NCI-H774 (cell line): ENCODE data around the gene PXDC1.
A peak's percentile ranks its signal among the peaks of the same experiment; 100 is the strongest.

Experiments used
- DNase-seq: peaks from one replicate; lab custom pipeline; 2025; lab: John Stamatoyannopoulos, UW

Gene PXDC1

DNA sequence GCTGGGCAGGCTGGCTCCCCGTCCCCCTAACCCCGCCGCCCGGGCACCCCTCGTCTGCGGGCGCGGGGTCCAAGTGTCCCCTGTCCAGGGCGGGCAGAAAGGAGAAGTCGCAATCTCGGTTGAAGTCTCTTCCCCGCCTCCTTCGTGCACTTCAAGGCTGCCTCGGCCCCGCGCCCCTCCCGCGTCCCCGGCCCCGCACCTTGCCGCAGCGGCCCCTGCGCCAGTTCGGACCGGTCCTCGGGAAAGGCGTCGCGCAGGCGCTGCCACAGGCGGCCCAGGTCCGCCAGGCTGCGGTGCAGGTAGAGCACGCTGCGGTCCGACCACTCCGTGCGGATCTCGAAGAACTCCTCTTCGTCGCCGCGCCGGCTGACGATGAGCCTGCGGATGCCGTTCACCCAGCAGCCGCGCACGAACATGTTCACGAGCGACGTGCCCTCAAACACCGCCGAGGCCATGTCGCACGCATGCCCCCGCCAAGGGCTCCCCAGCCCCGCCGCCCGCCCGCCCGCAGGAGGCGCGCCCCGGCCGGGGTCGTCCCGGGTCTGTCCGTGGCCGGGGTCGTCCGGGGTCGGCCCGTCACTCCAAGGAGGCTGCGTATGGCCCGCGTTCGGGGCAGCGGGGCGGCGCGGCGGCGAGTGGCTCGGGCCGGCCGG, at the start of gene PXDC1:
TSS of gene PXDC1 (minus strand) at position 637 of the 653 bp plus-strand sequence. CDS start at position 455, 182 bp downstream.
- DNase-seq: no peak

DNA sequence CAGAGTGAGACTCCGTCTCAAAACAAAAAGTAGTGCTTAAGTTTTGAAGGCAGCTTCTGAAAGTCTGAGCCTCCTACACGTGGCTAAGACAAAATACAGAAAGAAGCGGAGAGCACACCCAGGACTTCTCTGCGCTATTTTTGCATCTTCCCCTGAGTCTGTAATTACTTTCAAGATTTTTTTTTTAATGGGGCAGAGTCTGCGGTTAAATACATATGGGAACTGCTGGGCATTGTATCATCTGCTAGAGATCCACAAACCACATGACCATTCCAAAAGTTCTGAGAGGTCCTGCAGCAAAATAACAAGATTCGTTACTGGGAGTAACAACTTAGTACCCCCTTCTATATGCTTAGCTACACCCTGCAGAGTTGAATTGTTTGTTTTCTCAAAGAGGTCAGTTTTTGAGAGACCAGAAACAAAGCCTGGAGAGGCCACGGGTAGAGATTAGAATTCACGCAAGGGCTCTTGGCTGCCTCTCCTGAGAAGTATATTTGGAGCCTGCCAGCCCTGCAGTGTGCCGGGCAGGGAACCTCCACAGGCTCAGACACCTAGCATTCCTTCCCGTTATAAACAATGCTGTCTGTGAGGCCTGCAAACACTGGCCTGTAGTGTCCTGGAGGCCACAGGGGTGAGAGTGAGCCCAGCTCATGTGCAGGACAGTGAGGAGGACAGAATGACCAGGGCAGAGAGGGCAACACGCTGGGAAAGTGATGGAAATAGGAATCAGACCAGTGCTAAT, 49.5 kb upstream of the PXDC1 start:
- no peak for DNase-seq

GRCh38 chr6:3799719-3800118, 48.2 kb upstream of the PXDC1 start:
- DNase-seq: no peak

DNA sequence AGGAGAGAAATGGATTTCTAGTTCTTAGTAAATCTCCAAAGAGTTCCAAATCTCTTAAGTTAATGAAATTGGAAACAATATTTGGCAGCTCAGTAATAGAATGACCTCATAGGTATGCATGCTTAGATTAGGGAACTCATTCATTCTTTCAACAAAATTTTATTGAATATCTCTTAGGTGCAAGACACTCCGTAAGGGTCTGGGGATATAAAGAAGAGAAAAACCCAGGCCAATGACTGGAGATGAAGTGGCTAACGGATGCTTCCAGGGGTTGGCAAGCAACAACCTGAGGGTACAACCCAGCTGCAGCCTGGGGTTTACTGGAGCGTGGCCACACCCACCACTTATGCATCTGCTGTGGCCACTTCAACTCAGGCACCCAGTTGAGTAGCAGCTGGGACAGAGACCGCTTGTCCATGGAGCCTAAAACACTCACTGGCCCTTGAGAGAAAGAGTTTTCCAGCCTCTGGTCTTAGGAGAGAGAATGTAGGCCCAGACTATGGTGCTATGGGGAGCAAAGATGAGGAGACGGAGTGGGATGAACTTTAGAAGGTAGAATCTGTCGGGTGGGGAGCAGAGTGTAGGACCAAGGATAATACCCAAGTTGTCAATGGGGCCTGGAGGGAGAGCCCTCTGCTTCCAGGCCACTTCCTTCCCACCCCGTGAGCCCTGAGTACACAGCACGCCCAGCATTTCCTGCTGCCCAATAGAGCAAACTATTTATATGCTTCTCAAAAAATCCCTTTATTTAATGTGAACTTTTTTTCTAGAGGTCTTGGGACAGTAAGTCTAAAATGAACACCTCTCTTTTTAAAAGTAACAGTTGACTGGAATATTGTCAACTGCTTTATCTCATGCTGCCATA, 46.8 kb upstream of the PXDC1 start:
- DNase-seq: peak; percentile 59

DNA sequence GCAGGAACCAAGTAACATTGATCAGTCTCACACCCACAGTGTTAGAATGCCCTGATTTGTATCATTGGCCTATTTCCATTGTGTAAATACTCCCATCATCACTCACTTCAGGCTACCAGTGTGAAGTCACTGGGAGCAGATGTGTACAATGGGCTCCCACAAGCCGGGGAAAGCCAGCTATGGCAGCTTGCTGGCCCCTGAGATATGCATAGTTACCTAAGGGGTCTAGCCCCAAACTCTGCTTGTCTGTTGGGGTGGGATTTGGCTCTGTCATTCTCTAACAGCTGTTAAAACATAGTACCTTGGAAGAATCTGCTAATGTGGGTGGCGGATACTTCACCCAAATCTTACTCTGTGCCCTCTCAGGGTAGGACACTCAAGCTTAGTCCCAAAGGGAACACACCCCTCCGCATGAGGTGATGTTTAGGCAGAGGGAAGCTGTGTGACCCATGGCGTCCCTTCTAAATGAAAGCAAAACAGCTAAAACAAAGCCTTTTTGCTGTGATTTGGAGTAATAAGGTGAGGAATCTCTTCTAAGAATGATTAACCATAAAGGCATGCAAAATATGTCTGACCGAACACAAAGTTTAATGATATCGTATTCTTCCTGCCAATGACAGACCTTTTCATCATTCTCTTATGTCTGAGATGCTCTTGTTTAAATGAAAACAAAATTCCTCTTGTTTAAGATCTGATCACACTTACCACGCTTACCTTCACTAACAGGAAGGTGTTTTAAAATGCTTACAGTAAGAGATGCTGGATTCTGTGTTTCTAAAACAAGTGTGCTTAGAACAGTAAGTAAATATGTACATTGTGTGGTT, 45.9 kb upstream of the PXDC1 start:
- no peak for DNase-seq

DNA sequence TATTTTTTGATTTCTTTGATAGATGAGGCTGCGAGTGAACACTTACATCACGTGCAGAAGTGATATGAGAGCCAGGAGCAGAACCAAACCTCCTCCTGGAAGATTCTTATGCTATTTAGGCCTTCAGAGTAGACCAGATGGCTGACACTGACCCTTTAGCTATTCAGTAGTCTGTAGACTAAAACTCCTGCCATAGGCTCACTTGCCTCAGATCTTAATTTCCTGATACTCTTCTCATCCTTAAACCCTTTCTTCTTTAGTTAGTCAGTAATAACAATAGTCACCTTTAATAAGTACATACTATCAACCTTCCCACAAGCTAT, 45.2 kb upstream of the PXDC1 start:
- DNase-seq: no peak

GRCh38 chr6:3795836-3796718, 44.6 kb upstream of the PXDC1 start:
- peak; percentile 70 for DNase-seq

DNA sequence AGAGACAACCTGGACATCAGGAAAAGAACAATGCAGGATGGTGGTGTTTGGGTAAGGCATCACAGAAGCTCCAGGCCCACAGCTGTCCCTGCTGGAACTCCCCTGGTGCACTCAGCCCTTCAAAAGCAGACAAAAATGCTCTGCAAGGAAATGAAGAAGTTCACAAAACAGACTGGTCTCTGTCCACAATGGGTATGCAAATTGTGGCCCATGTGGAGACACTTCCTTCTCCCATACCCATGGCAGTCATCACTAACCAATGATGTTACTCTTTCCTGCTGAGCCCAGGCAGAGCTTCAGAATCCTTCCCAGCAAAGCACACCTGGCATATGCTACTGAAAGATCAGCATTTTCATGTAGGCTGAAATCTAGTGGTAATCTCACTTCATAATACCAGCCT, 42.6 kb upstream of the PXDC1 start:
- DNase-seq: no peak

DNA sequence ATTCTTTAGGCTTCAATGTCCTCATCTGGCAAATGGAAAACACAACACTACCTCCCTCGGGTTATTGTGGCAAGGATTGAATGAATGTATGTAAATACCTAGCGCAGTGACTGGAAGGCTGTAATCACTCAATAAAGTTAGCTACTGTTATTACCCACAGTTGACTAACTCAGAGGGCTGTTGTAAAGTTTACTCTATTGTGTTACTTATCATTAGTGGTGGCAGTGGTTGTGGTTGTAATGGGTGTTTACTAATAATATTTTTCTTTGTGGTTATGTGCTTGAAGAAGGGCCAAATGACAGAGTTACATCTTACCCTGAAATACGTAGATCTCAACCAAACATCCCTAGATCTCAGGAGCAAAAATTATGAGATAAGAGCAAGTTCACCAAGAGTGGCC, 42.0 kb upstream of the PXDC1 start:
- no peak for DNase-seq

DNA sequence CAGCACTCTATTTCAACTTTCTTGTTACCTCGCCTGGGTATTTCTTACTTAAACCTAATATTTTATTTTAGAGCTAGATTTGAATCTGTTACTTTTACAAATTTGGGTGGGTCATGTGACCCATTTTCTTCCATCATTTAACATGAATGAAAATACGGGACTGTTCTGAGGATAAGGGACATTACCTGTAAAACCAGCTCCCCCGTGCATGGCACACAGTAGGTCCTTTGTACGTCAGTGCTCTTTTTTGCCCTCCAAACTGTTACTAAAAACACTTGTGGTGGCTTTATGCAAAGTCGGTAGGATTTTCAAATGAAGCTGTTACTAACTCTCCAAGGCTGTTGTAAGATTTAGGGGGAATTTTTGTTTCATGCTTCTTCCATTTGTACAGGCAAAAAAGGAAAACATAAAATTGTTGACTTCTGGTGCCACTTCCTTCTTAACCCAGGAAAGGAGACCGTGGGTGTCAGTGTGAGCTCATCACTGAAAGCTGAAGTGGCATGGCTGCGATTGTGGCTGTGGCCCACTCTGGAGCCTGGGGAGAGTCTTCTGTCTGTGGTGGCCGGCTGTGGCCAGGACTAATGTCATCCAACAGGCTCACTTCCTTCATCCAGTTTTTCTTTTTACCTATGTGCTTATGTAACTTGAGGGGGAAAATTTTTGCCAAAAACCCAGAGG, 40.2 kb upstream of the PXDC1 start:
- DNase-seq: no peak

DNA sequence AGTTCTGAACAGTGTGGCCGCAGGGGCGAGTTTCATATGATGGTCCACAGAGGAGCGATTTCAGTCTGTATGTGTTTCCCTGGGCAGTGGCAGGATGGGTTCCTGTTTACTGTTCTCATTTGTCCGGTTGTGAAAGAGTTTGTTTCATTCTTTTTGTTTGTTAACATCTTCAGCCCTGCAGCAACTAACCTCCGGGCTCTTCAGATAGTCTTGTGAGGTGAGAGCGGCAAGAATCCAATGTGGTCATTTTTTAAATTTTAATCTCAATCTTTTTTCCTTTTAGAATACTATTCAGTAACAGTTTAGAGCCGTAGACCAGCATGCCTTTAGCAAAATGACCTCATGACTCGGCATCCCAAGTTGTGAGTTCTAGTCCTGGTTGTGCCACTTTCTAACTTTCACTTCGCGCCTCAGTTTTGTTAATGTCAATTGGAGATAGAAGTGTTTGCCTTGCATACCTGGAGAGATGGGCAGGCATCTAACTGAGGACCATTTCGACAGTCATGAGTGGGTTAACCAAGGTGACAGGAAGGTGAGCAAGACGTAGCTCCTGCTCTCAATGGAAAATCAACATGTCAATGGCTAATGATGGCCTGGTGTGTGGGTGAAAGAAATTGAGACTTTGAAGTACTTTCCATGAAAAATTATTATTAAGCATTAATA, 38.5 kb upstream of the PXDC1 start:
- no peak for DNase-seq

- no peak for DNase-seq
These were observed 37.7 kb upstream of the PXDC1 start for GRCh38 chr6:3789018-3789895.

DNA sequence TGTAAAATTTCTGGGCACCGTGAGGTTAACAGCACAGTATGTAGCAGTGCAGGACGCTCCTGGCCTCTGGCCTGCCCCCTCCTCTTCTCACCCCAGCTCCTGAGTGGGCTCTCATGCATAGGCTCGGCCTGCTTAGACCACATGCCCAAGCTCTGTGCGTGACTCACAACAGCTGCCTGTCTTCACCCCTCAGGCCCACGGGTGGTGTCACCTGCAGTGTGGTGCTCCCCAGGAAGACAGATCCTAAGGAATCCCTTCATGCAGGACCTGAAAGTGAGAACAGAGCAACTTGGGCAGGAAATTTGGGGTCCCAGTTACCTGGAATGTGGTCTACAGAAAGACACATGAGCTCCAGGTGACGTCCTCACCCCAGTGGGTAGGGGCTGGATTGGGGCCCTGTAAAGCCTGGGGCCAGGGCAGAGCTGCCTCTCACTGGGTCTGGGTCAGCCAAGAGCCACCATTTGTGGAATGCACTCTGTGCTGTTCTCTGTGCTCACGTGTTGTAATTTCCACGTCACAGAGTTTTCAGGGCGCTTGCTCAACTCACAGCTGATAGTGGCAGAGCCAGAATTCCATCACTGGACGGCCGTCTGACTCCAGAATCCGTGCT, 37.0 kb upstream of the PXDC1 start:
- no peak for DNase-seq

- no peak for DNase-seq
These were observed 34.6 kb upstream of the PXDC1 start for GRCh38 chr6:3786141-3786540.

GRCh38 chr6:3785745-3786098, 34.2 kb upstream of the PXDC1 start:
- DNase-seq: no peak

GRCh38 chr6:3784885-3785744, 33.6 kb upstream of the PXDC1 start:
- no peak for DNase-seq

DNA sequence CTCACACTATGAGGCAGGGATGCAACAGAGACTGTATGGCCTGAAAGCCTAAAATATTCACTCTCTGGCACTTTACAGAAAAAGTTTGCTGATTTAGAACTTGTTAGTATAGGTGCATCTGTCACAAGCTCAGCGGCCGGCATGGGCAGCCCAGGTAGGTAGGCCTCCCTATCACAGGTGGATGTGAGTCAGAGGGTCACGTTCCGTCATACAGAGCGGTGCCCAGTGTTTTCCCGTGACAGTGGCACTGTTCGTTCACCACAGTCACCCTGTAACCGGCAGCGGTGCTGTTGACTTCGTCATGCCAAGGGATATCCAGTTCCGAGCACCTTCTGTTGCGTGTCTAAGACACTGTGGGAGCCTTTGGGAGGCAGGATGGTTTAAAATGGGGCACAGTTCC, 32.9 kb upstream of the PXDC1 start:
- no peak for DNase-seq
